Endothelial cell of umbilical vein (primary cell): ENCODE data around the gene ZNF699. TPM values are rescaled to one million over a fixed set of nuclear protein-coding genes. Genes with fewer than 3 reads are reported as not detected.

Experiments used
- BruUV-seq: library from RNA; stranded (reverse); fragments of 400-500 nt; replicated peaks from 2 replicates; lab custom pipeline; 2021; lab: Mats Ljungman, UMichigan
- CTCF ChIA-PET: fragments of 300-600, 350-600 bp; sonication (Branson Sonifier 250); formaldehyde crosslinking; loops from one replicate; lab custom pipeline; 2021; ENCODE audit warnings: antibody characterized with exemption, inconsistent platforms; lab: Charles Lee
- POLR2A ChIA-PET: fragments of 300-600, 350-600 bp; sonication (Branson Sonifier 250); formaldehyde crosslinking; loops from one replicate; lab custom pipeline; 2021; ENCODE audit warnings: antibody characterized with exemption, inconsistent platforms; lab: Charles Lee
- DNase-seq: peaks from one replicate; pipeline ENCODE4 v3.0.0-alpha.2; 2011; ENCODE audit warnings: low read depth, low spot score
- FAIRE-seq: peaks from 2 replicates; lab custom pipeline; 2011; peaks lifted over from hg19 to GRCh38; lab: Jason Lieb, UNC
- H2AFZ ChIP-seq: 2 replicates; pipeline ENCODE4 v1.6.0; 2012; ENCODE audit warnings: low read depth, low read length, control low read depth, inconsistent platforms
- H3K27ac ChIP-seq: 2 replicates; pipeline ENCODE4 v1.5.1; 2011; ENCODE audit warnings: low read depth, mild to moderate bottlenecking, control low read depth, low read length, moderate library complexity; ENCODE audit not compliant: insufficient read depth
- H3K27me3 ChIP-seq, 2 experiments: 2 replicates each; pipeline versions ENCODE4 v1.6.0 to v1.6.1; 2011; ENCODE audit warnings: low read length in 2 of 2, mixed read lengths in 1 of 2; ENCODE audit not compliant: control insufficient read depth in 2 of 2, insufficient read depth in 2 of 2
- H3K36me3 ChIP-seq, 2 experiments: 2 replicates in 1 of 2; 3 replicates in 1 of 2; pipeline ENCODE4 v1.5.1; 2011; ENCODE audit warnings: low read length in 2 of 2, mild to moderate bottlenecking in 1 of 2, moderate library complexity in 1 of 2; ENCODE audit not compliant: control insufficient read depth in 2 of 2, insufficient read depth in 2 of 2; ENCODE audit errors: extremely low read depth in 1 of 2
- H3K4me1 ChIP-seq: 3 replicates; pipeline ENCODE4 v1.5.1; 2011; ENCODE audit warnings: mild to moderate bottlenecking, low read length; ENCODE audit not compliant: control insufficient read depth, insufficient read depth; ENCODE audit errors: extremely low read depth
- H3K4me2 ChIP-seq: 2 replicates; pipeline ENCODE4 v1.6.1; 2011; ENCODE audit warnings: low read length, control low read depth, mixed read lengths; ENCODE audit not compliant: insufficient read depth
- H3K4me3 ChIP-seq, 3 experiments: fragments of 200-600 bp in 1 of 3; sonication (generic), shearing (Covaris generic) in 1 of 3; replicated peaks in 1 of 3; 2 replicates each; pipeline ENCODE4 v1.5.1; 2011 to 2016; ENCODE audit warnings: control low read depth in 3 of 3, low read length in 3 of 3, mild to moderate bottlenecking in 2 of 3, inconsistent platforms in 1 of 3, low read depth in 1 of 3, moderate library complexity in 1 of 3; ENCODE audit not compliant: insufficient read depth in 1 of 3
- H3K79me2 ChIP-seq: 2 replicates; pipeline ENCODE4 v1.6.0; 2012; ENCODE audit warnings: low read length, inconsistent platforms; ENCODE audit not compliant: control insufficient read depth, insufficient read depth
- H3K9ac ChIP-seq: replicated peaks from 2 replicates; pipeline ENCODE3; 2011; ENCODE audit warnings: low read length, control low read depth; ENCODE audit not compliant: insufficient read depth; ENCODE audit errors: extremely low read depth
- H3K9me1 ChIP-seq: replicated peaks from 3 replicates; pipeline ENCODE4 v1.6.0; 2011; ENCODE audit warnings: mild to moderate bottlenecking, low read length; ENCODE audit not compliant: control insufficient read depth, insufficient read depth; ENCODE audit errors: extremely low read depth
- H3K9me3 ChIP-seq: replicated peaks from 2 replicates; pipeline ENCODE4 v1.5.1; 2012; ENCODE audit warnings: low read length, inconsistent platforms; ENCODE audit not compliant: control insufficient read depth, insufficient read depth
- H4K20me1 ChIP-seq: replicated peaks from 2 replicates; pipeline ENCODE3; 2011; ENCODE audit warnings: mild to moderate bottlenecking, low read length; ENCODE audit not compliant: control insufficient read depth, insufficient read depth; ENCODE audit errors: extremely low read depth
- CTCF ChIP-seq, 2 donors: IDR thresholded peaks; 1 replicate in 1 of 2; 2 replicates in 1 of 2; pipeline ENCODE4 v1.5.1; 2011; ENCODE audit warnings: low read length in 2 of 2, mild to moderate bottlenecking in 2 of 2, moderate library complexity in 2 of 2, control low read depth in 1 of 2, inconsistent platforms in 1 of 2, low read depth in 1 of 2; ENCODE audit not compliant: insufficient read depth in 1 of 2; ENCODE audit errors: extremely low read depth in 1 of 2
- EZH2 ChIP-seq: IDR thresholded peaks from 2 replicates; pipeline ENCODE4 v1.6.1; 2012; ENCODE audit warnings: borderline replicate concordance, low read depth, mild to moderate bottlenecking, moderate library complexity, low read length, inconsistent platforms; ENCODE audit not compliant: severe bottlenecking
- FOS ChIP-seq: IDR thresholded peaks from 2 replicates; pipeline ENCODE4 v1.6.1; 2011; ENCODE audit warnings: mild to moderate bottlenecking, low read length, moderate library complexity, borderline replicate concordance; ENCODE audit not compliant: insufficient read depth
- GATA2 ChIP-seq: IDR thresholded peaks from 2 replicates; pipeline ENCODE4 v1.7.0; 2011; ENCODE audit warnings: low read depth, mild to moderate bottlenecking, moderate library complexity, mixed read lengths, low read length; ENCODE audit not compliant: insufficient read length, insufficient read depth
- JUN ChIP-seq: IDR thresholded peaks from 2 replicates; pipeline ENCODE4 v1.6.1; 2011; ENCODE audit warnings: borderline replicate concordance, low read depth; ENCODE audit not compliant: insufficient read length, insufficient read depth
- MAX ChIP-seq: IDR thresholded peaks from 2 replicates; pipeline ENCODE4 v1.6.1; 2011; ENCODE audit not compliant: insufficient read depth, insufficient read length
- MYC ChIP-seq: IDR thresholded peaks from one replicate; pipeline ENCODE4 v1.6.1; 2011; ENCODE audit warnings: mild to moderate bottlenecking, low read depth, low read length
- POLR2A ChIP-seq: IDR thresholded peaks from 2 replicates; pipeline ENCODE4 v1.6.1; 2012; ENCODE audit warnings: low read depth, mild to moderate bottlenecking, control low read depth, low read length
- POLR2AphosphoS5 ChIP-seq: IDR thresholded peaks from 2 replicates; pipeline ENCODE4 v1.6.1; 2012; ENCODE audit warnings: low read depth, mild to moderate bottlenecking, control low read depth, low read length, moderate library complexity; ENCODE audit not compliant: insufficient read depth
- dilution Hi-C: fragments of 300-500 bp; cut with MboI; formaldehyde crosslinking; loops from one replicate; pipeline ENCODE4 v1.15.0; 2019; ENCODE audit warnings: low sequenced_read_pairs; ENCODE audit not compliant: extremely low pct_ligation_motif_present
- intact Hi-C: fragments of 100-400 bp; cut with micrococcal nuclease; formaldehyde crosslinking; loops from one replicate; pipeline ENCODE4 v1.10.0; 2022
- polyA plus RNA-seq, 4 experiments: library from polyadenylated mRNA; depleted of rRNA in 3 of 4; stranded (reverse) in 3 of 4; unstranded in 1 of 4; fragments of >200 nt; gene quantifications; 2 replicates each; pipeline versions ENCODE4 v1.2.1 to v1.2.3, GENCODE V29; 2011 to 2012; ENCODE audit warnings: missing spikeins in 1 of 4
- total RNA-seq: library from RNA; stranded (reverse); gene quantifications from 2 replicates; pipeline ENCODE4 v1.2.3, GENCODE V29; 2021

ZNF699 gene
- total and polyA plus RNA-seq, 2 donors (not counting 3 experiments of a cell fraction or from before 2014, with no cell fraction given): 0.59 to 4.7 TPM

- intact Hi-C loops: no loop called here
- Histone ChIP-seq H4K20me1 (no peaks in the 10 kb centered on the region), H2AFZ (no peak within 1 kb of the TSS), H3K9me1 (no peaks in the 10 kb centered on the region), H3K9ac (no peak within 1 kb of the TSS), H3K4me3 (no peak within 1 kb of the TSS), H3K27ac (no peak within 1 kb of the TSS), H3K4me1 (no peaks in the 10 kb centered on the region), H3K79me2 (no peaks in the 10 kb centered on the region), H3K27me3 (no peaks in the 10 kb centered on the region), H3K36me3 (no peaks in the 10 kb centered on the region), H3K4me2 (no peak within 1 kb of the TSS), H3K9me3 (peaks cover 2% of the 10 kb centered on the region)
- BruUV-seq: no TSS peak
- ChIA-PET POLR2A (no interaction called here), CTCF (no interaction called here)
- TF ChIP-seq MAX (no peak), MYC (no peak), POLR2AphosphoS5 (no peak), EZH2 (no peak), JUN (no peak), FOS (no peak), CTCF (IDR thresholded peaks at IDR 0.05; ENCODE audit: extremely low read depth in 1 of 2, insufficient read depth in 1 of 2, low read depth in 1 of 2, low read length in 2 of 2) (no peak), GATA2 (no peak), POLR2A (no peak)
- dilution Hi-C loops: no loop called here
- no peak for FAIRE-seq
- no peak for DNase-seq
Measured at GRCh38 chr19:9250630-9251029, 59.0 kb downstream of the ZNF699 start, which contains the start of gene OR7E24. TSS of gene OR7E24 (plus strand) at chr19:9250930. CDS start at chr19:9251044, 114 bp downstream.

Other genes starting within 250 kb of the ZNF699 start
- gene OR1M1, start 222.8 kb downstream of the ZNF699 start, total RNA-seq: not detected in 2 replicates
- not detected in 2 replicates for gene OR1M1, start 222.8 kb downstream of the ZNF699 start, polyA plus RNA-seq
- gene OR7G2, start 202.4 kb downstream of the ZNF699 start, total RNA-seq: not detected in 2 replicates
- not detected in 2 replicates for gene OR7G2, start 202.4 kb downstream of the ZNF699 start, polyA plus RNA-seq
- gene OR7G1, start 194.1 kb downstream of the ZNF699 start, total RNA-seq: not detected in 2 replicates
- not detected in 2 replicates for gene OR7G1, start 194.1 kb downstream of the ZNF699 start, polyA plus RNA-seq
- not detected in 2 replicates for gene OR7G3, start 182.9 kb downstream of the ZNF699 start, total RNA-seq
- gene OR7G3, start 182.9 kb downstream of the ZNF699 start, polyA plus RNA-seq: not detected in 2 replicates
- 29.5 and 30.4 TPM in 2 replicates for gene ZNF317, start 169.4 kb downstream of the ZNF699 start, total RNA-seq
- 13.8 and 14.2 TPM in 2 replicates for gene ZNF317, start 169.4 kb downstream of the ZNF699 start, polyA plus RNA-seq
- not detected in 2 replicates for gene OR7D2, start 130.9 kb downstream of the ZNF699 start, total RNA-seq
- 0.05 TPM in 1 of 2 replicates, not detected in the other for gene OR7D2, start 130.9 kb downstream of the ZNF699 start, polyA plus RNA-seq
- gene OR7D4, start 90.2 kb downstream of the ZNF699 start, total RNA-seq: not detected in 2 replicates
- not detected in 2 replicates for gene OR7D4, start 90.2 kb downstream of the ZNF699 start, polyA plus RNA-seq
- not detected in 2 replicates for gene OR7E24, start 58.9 kb downstream of the ZNF699 start, total RNA-seq
- gene OR7E24, start 58.9 kb downstream of the ZNF699 start, polyA plus RNA-seq: not detected in 2 replicates
- 10.1 and 13.5 TPM in 2 replicates for gene ZNF559, start 14.3 kb upstream of the ZNF699 start, total RNA-seq
- gene ZNF559, start 14.3 kb upstream of the ZNF699 start, polyA plus RNA-seq: 6.1 and 7.8 TPM in 2 replicates
- 0.42 and 0.69 TPM in 2 replicates for gene ZNF177, start 53.2 kb upstream of the ZNF699 start, total RNA-seq
- 0.76 and 0.86 TPM in 2 replicates for gene ZNF177, start 53.2 kb upstream of the ZNF699 start, polyA plus RNA-seq
- 16.7 and 17.0 TPM in 2 replicates for gene ZNF266, start 125.7 kb upstream of the ZNF699 start, total RNA-seq
- gene ZNF266, start 125.7 kb upstream of the ZNF699 start, polyA plus RNA-seq: 11.8 and 16.7 TPM in 2 replicates
- not detected in 2 replicates for gene ZNF560, start 188.8 kb upstream of the ZNF699 start, total RNA-seq
- gene ZNF560, start 188.8 kb upstream of the ZNF699 start, polyA plus RNA-seq: 0.03 and 0.06 TPM in 2 replicates
- gene ZNF426, start 228.8 kb upstream of the ZNF699 start, total RNA-seq: 14.6 and 16.1 TPM in 2 replicates
- 2.0 and 2.4 TPM in 2 replicates for gene ZNF426, start 228.8 kb upstream of the ZNF699 start, polyA plus RNA-seq